Gastrocnemius medialis (tissue), 4 donors: Measurements from ENCODE around the gene GALM. TPM values are rescaled to one million over a fixed set of nuclear protein-coding genes. Genes with fewer than 3 reads are reported as not detected.

Experiments used
- ATAC-seq, 2 donors: fragments of 150-250 bp; one replicate each; pipeline ENCODE4 v1.9.1; 2016
- DNase-seq, 2 donors: peaks; one replicate each; pipeline ENCODE4 v3.0.0-alpha.2; 2019
- H3K27ac ChIP-seq, 4 donors: fragments of 200-600 bp; sonication (generic); 1 replicate in 1 of 4; 2 replicates in 3 of 4; pipeline ENCODE4 v1.5.1; 2016 to 2018; ENCODE audit warnings: mild to moderate bottlenecking in 2 of 4, moderate library complexity in 1 of 4
- H3K27me3 ChIP-seq, 3 donors: fragments of 200-600 bp; sonication (generic) in 2 of 3; 1 replicate in 1 of 3; 2 replicates in 2 of 3; pipeline versions ENCODE4 v1.5.1 to v1.6.0; 2016 to 2019; ENCODE audit warnings: mild to moderate bottlenecking in 1 of 3, moderate library complexity in 1 of 3
- H3K36me3 ChIP-seq, 2 donors: fragments of 200-600 bp; sonication (generic) in 1 of 2; one replicate each; pipeline ENCODE4 v1.5.1; 2017 to 2018
- H3K4me1 ChIP-seq, 2 donors: fragments of 200-600 bp; sonication (generic) in 1 of 2; one replicate each; pipeline ENCODE4 v1.5.1; 2016 to 2017; ENCODE audit warnings: mild to moderate bottlenecking in 2 of 2
- H3K4me3 ChIP-seq, 4 donors: fragments of 200-600 bp; sonication (generic) in 3 of 4; 1 replicate in 1 of 4; 2 replicates in 3 of 4; pipeline ENCODE4 v1.5.1; 2016 to 2019; ENCODE audit warnings: mild to moderate bottlenecking in 2 of 4
- H3K9me3 ChIP-seq, 3 donors: fragments of 200-600 bp; sonication (generic) in 2 of 3; 1 replicate in 1 of 3; 2 replicates in 2 of 3; pipeline ENCODE4 v1.5.1; 2016 to 2019
- POLR2A ChIP-seq, 2 donors: fragments of 450-650 bp; IDR thresholded peaks; one replicate each; pipeline ENCODE4 v1.6.1; 2017; ENCODE audit warnings: antibody characterized with exemption in 2 of 2, mild to moderate bottlenecking in 2 of 2, moderate library complexity in 2 of 2
- in situ Hi-C, 4 donors: fragments of 200-750 bp; cut with MboI; loops; one replicate each; pipeline versions ENCODE4 v1.15.0 to v1.8.0; 2017; ENCODE audit warnings: low sequenced_read_pairs in 4 of 4
- intact Hi-C: fragments of 100-400 bp; cut with DNase I; formaldehyde crosslinking; loops from one replicate; pipeline ENCODE4 v1.15.1; 2023; ENCODE audit warnings: low total_unique reads
- total RNA-seq, 4 donors: library from RNA; depleted of rRNA; stranded (reverse); fragments of >200 nt; gene quantifications; one replicate each; pipeline versions ENCODE4 v1.1.0 to v1.2.3, GENCODE V29; 2016
- TF ChIP-seq, protein P1 (sequence below), 5 experiments: fragments of 450-650 bp in 3 of 5; fragments of 200-600 bp in 2 of 5; sonication (generic) in 2 of 5; IDR thresholded peaks in 4 of 5; conservative IDR thresholded peaks in 1 of 5; 1 replicate in 4 of 5; 2 replicates in 1 of 5; pipeline ENCODE4 v1.5.1; 2016 to 2019; ENCODE audit warnings: antibody characterized with exemption in 5 of 5, mild to moderate bottlenecking in 3 of 5, moderate library complexity in 3 of 5

Gene GALM
- total RNA-seq, 4 donors from 2014 or later: 5.3 to 16.9 (median 14.9) TPM

DNA sequence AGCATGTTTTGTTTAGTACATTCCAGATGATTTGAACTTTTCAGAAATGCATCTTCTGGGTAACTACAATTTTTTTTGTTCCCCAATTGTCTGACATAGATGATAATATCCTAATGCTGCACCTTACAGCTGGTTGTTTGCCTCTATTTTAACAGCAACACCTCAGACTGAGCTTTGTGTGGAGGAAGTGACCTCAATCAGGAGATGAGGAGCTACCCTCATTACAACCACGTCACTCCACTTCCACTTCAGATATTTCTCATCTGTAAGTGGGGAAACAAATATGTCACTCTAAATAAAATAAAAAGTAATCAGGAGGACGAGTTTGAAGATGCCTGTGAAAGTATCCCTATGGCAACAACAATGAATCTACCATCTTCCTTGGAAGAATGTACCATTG lies 97.3 kb downstream of the GALM start:
- TF ChIP-seq, protein P1, sequence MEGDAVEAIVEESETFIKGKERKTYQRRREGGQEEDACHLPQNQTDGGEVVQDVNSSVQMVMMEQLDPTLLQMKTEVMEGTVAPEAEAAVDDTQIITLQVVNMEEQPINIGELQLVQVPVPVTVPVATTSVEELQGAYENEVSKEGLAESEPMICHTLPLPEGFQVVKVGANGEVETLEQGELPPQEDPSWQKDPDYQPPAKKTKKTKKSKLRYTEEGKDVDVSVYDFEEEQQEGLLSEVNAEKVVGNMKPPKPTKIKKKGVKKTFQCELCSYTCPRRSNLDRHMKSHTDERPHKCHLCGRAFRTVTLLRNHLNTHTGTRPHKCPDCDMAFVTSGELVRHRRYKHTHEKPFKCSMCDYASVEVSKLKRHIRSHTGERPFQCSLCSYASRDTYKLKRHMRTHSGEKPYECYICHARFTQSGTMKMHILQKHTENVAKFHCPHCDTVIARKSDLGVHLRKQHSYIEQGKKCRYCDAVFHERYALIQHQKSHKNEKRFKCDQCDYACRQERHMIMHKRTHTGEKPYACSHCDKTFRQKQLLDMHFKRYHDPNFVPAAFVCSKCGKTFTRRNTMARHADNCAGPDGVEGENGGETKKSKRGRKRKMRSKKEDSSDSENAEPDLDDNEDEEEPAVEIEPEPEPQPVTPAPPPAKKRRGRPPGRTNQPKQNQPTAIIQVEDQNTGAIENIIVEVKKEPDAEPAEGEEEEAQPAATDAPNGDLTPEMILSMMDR (IDR thresholded peaks at IDR 0.05 in 4 of 5, conservative IDR thresholded peaks at IDR 0.05 in 1 of 5): no peak
- TF ChIP-seq POLR2A (IDR thresholded peaks at IDR 0.05): no peak
- intact Hi-C loops (no loop called here), in situ Hi-C loops (no loop called here)
- H3K4me3 ChIP-seq: no peak overlapping the region
- no peaks in the 10 kb centered on the region for H3K36me3 ChIP-seq
- ATAC-seq: no peak
- H3K27me3 ChIP-seq: no peaks in the 10 kb centered on the region
- DNase-seq: no peak
- H3K4me1 ChIP-seq: no peaks in the 10 kb centered on the region
- H3K9me3 ChIP-seq: no peaks in the 10 kb centered on the region
- H3K27ac ChIP-seq: no peak overlapping the region

- H3K4me1 ChIP-seq: no peaks in the 10 kb centered on the region
- no peak for TF ChIP-seq POLR2A (IDR thresholded peaks at IDR 0.05)
- TF ChIP-seq, protein P1 (IDR thresholded peaks at IDR 0.05 in 4 of 5, conservative IDR thresholded peaks at IDR 0.05 in 1 of 5): no peak
- H3K9me3 ChIP-seq: no peaks in the 10 kb centered on the region
- no peak overlapping the region for H3K27ac ChIP-seq
- intact Hi-C loops: no loop called here
- H3K4me3 ChIP-seq: no peak overlapping the region
- ATAC-seq (no peak), DNase-seq (no peak)
- no peaks in the 10 kb centered on the region for H3K36me3 ChIP-seq
- no peaks in the 10 kb centered on the region for H3K27me3 ChIP-seq
- in situ Hi-C loops: no loop called here
Measured at GRCh38 chr2:38763728-38764127, 97.8 kb downstream of the GALM start.

GRCh38 chr2:38765149-38765548 lies 99.2 kb downstream of the GALM start:
- intact Hi-C loops (no loop called here), in situ Hi-C loops (no loop called here)
- no peak for DNase-seq
- Histone ChIP-seq H3K4me1 (no peaks in the 10 kb centered on the region), H3K4me3 (no peak overlapping the region), H3K9me3 (no peaks in the 10 kb centered on the region), H3K27me3 (no peaks in the 10 kb centered on the region), H3K36me3 (no peaks in the 10 kb centered on the region), H3K27ac (no peak overlapping the region)
- TF ChIP-seq, protein P1 (IDR thresholded peaks at IDR 0.05 in 4 of 5, conservative IDR thresholded peaks at IDR 0.05 in 1 of 5): no peak
- TF ChIP-seq POLR2A (IDR thresholded peaks at IDR 0.05): no peak
- no peak for ATAC-seq

DNA sequence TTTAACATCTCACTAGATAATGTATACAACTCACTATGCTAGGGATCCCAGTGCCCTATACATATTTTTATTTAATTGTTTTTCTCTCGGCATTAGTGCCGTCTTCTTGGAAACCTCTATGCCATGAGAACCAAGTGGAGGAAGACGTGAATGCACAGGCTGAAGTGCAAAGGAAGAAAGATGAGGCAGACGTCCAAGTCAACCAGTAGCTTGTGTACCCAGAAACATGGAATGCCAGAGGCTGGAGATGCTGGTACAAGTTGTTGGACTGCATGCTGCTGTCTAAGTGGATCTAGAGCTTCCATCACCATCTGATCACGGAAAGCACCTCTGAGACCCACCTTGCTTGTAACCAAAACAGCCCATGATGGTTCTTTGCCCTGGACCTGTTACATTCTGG lies 99.6 kb downstream of the GALM start:
- Histone ChIP-seq H3K4me1 (no peaks in the 10 kb centered on the region), H3K27me3 (no peaks in the 10 kb centered on the region), H3K9me3 (no peaks in the 10 kb centered on the region), H3K4me3 (no peak overlapping the region), H3K27ac (no peak overlapping the region), H3K36me3 (no peaks in the 10 kb centered on the region)
- DNase-seq (no peak), ATAC-seq (no peak)
- in situ Hi-C loops (no loop called here), intact Hi-C loops (no loop called here)
- no peak for TF ChIP-seq POLR2A (IDR thresholded peaks at IDR 0.05)
- TF ChIP-seq, protein P1 (IDR thresholded peaks at IDR 0.05 in 4 of 5, conservative IDR thresholded peaks at IDR 0.05 in 1 of 5): no peak

DNA sequence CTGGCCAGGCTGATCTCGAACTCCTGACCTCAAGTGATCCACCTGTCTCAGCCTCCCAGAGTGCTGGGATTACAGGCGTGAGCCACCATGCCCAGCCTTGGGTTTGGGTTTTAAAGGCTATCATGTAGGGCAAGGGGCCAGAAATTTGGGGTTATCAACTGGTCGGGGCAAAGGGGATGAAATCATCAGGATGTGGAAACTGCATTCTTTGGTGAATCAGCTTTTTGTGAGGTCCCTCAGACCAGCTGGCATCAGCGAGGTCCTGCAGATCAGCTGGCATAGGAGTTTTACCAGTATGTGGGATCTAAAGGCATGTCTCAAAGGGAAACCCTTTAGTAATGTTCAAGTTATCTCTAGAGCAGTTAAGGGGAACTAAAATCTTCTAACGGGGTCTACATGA lies 105.7 kb downstream of the GALM start:
- H3K27ac ChIP-seq: no peak overlapping the region
- H3K9me3 ChIP-seq: no peaks in the 10 kb centered on the region
- no peak for TF ChIP-seq POLR2A (IDR thresholded peaks at IDR 0.05)
- TF ChIP-seq, protein P1 (IDR thresholded peaks at IDR 0.05 in 4 of 5, conservative IDR thresholded peaks at IDR 0.05 in 1 of 5): no peak
- no peak for DNase-seq
- no peaks in the 10 kb centered on the region for H3K27me3 ChIP-seq
- H3K36me3 ChIP-seq: no peaks in the 10 kb centered on the region
- in situ Hi-C loops (no loop called here), intact Hi-C loops (no loop called here)
- ATAC-seq: no peak
- no peaks in the 10 kb centered on the region for H3K4me1 ChIP-seq
- no peak overlapping the region for H3K4me3 ChIP-seq
